GM23338 (cell line): ENCODE data around the gene RTN3.

Experiments used
- CREB1 ChIP-seq: fragments of 250-450 bp; sonication (Bioruptor Pico); IDR thresholded peaks from 2 replicates; pipeline ENCODE4 v1.5.0; 2020; ENCODE audit warnings: low read depth, mild to moderate bottlenecking, moderate library complexity
- CTCF ChIP-seq, 2 experiments: fragments of 200-600 bp in 1 of 2; sonication (generic) in 1 of 2; conservative IDR thresholded peaks; 2 replicates each; pipeline versions ENCODE4 v1.5.1 to v1.6.1; 2016 to 2017; ENCODE audit warnings: antibody characterized with exemption in 2 of 2, low read depth in 2 of 2, mild to moderate bottlenecking in 2 of 2, moderate library complexity in 1 of 2
- EZH2 ChIP-seq: fragments of 200-600 bp; sonication (generic); IDR thresholded peaks from one replicate; pipeline ENCODE4 v1.8.0; 2017; ENCODE audit warnings: antibody characterized with exemption, mild to moderate bottlenecking, low read depth; ENCODE audit not compliant: unreplicated experiment
- EZH2phosphoT487 ChIP-seq: fragments of 200-600 bp; sonication (generic); IDR thresholded peaks from one replicate; pipeline ENCODE4 v1.8.1; 2018; ENCODE audit warnings: antibody characterized with exemption; ENCODE audit not compliant: unreplicated experiment
- NANOG ChIP-seq: IDR thresholded peaks from 2 replicates; pipeline ENCODE4 v1.6.1; 2016; ENCODE audit warnings: antibody characterized with exemption, borderline replicate concordance
- POLR2AphosphoS5 ChIP-seq: IDR thresholded peaks from 2 replicates; pipeline ENCODE4 v1.6.1; 2016; ENCODE audit warnings: antibody characterized with exemption, low read depth
- STAT1 ChIP-seq: IDR thresholded peaks from one replicate; pipeline ENCODE4 v1.6.1; 2016; ENCODE audit warnings: antibody characterized with exemption; ENCODE audit not compliant: unreplicated experiment

DNA sequence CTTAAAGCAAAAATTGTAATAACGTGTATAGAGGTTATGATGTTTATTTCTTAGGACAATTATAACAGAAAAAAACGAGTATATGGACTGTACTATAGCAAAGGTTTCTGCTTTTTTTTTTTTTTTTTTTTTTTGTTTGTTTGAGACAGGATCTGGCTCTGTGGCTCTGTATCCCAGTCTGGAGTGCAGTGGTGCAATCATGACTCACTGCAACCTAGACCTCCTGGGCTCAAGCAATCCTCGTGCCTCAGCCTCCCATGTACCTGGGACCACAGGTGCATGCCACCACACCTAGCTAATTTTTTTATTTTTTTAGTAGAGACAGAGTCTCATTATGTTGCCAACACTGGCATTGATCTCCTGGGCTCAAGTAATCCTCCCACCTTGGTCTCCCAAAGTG, 48.0 kb downstream of the RTN3 start:
- TF ChIP-seq CTCF (conservative IDR thresholded peaks at IDR 0.05; ENCODE audit: low read depth in 2 of 2) (no peak), EZH2 (no peak), POLR2AphosphoS5 (no peak), EZH2phosphoT487 (no peak), CREB1 (CRISPR knock-in tag) (no peak), STAT1 (no peak), NANOG (no peak)
